Mesothelial cell of epicardium (in vitro differentiated cells): ENCODE results near the gene MEF2A. TPM values are rescaled to one million over a fixed set of nuclear protein-coding genes. Genes with fewer than 3 reads are reported as not detected.

Experiments
- DNase-seq, 2 experiments: peaks; one replicate each; pipeline ENCODE4 v3.0.0; 2021; ENCODE audit warnings: low spot score in 2 of 2; ENCODE audit not compliant: unreplicated experiment in 2 of 2
- H3K27ac Mint-ChIP-seq: 2 replicates; pipeline ENCODE4 v1.8.0; 2021; ENCODE audit warnings: mixed read lengths
- H3K27me3 Mint-ChIP-seq: 2 replicates; pipeline ENCODE4 v1.8.0; 2021; ENCODE audit warnings: low read depth, mixed read lengths
- H3K36me3 Mint-ChIP-seq: 2 replicates; pipeline ENCODE4 v1.8.0; 2021; ENCODE audit warnings: mixed read lengths
- H3K4me1 Mint-ChIP-seq: 2 replicates; pipeline ENCODE4 v1.8.0; 2021; ENCODE audit warnings: mixed read lengths
- H3K4me3 Mint-ChIP-seq: 2 replicates; pipeline ENCODE4 v1.8.0; 2021; ENCODE audit warnings: mild to moderate bottlenecking, moderate library complexity, mixed read lengths
- H3K9me3 Mint-ChIP-seq: 2 replicates; pipeline ENCODE4 v1.8.0; 2021; ENCODE audit warnings: mixed read lengths
- CTCF ChIP-seq: fragments of 200-600 bp; sonication (generic); IDR thresholded peaks from one replicate; pipeline ENCODE4 v1.5.0; 2021; ENCODE audit warnings: antibody characterized with exemption; ENCODE audit not compliant: unreplicated experiment
- total RNA-seq: library from RNA; stranded (reverse); gene quantifications from 3 replicates; pipeline ENCODE4 v1.2.1, GENCODE V29; 2021

Gene MEF2A
- total RNA-seq, 1 donor from 2014 or later = 39.1 TPM

GRCh38 chr15:99586121-99586520 lies 20.3 kb downstream of the MEF2A start:
- no peaks in the 10 kb centered on the region for H3K27me3 Mint-ChIP-seq
- no peak for TF ChIP-seq CTCF
- H3K9me3 Mint-ChIP-seq = peaks cover 32% of the 10 kb centered on the region
- H3K4me3 Mint-ChIP-seq = no peak overlapping the region
- H3K36me3 Mint-ChIP-seq = peaks cover 35% of the 10 kb centered on the region
- H3K4me1 Mint-ChIP-seq = peaks cover 14% of the 10 kb centered on the region
- no peak for DNase-seq
- no peak overlapping the region for H3K27ac Mint-ChIP-seq

GRCh38 chr15:99589801-99590200 lies 24.0 kb downstream of the MEF2A start:
- H3K27ac Mint-ChIP-seq = no peak overlapping the region
- peaks cover 41% of the 10 kb centered on the region for H3K36me3 Mint-ChIP-seq
- no peak for TF ChIP-seq CTCF
- H3K4me3 Mint-ChIP-seq = no peak overlapping the region
- H3K4me1 Mint-ChIP-seq = peaks cover 3% of the 10 kb centered on the region
- H3K27me3 Mint-ChIP-seq = no peaks in the 10 kb centered on the region
- peaks cover 27% of the 10 kb centered on the region for H3K9me3 Mint-ChIP-seq
- DNase-seq = no peak

- Mint-ChIP-seq H3K27ac (no peak overlapping the region), H3K36me3 (peaks cover 39% of the 10 kb centered on the region), H3K4me3 (no peak overlapping the region), H3K9me3 (peaks cover 27% of the 10 kb centered on the region), H3K4me1 (peaks cover 3% of the 10 kb centered on the region), H3K27me3 (no peaks in the 10 kb centered on the region)
- TF ChIP-seq CTCF = no peak
- DNase-seq = no peak
Measured at GRCh38 chr15:99590913-99591646, 25.3 kb downstream of the MEF2A start.

- no peak overlapping the region for H3K4me3 Mint-ChIP-seq
- no peak for TF ChIP-seq CTCF
- peak overlapping the region; percentile 24 for H3K27ac Mint-ChIP-seq
- H3K36me3 Mint-ChIP-seq = peaks cover 34% of the 10 kb centered on the region
- DNase-seq = no peak
- H3K27me3 Mint-ChIP-seq = no peaks in the 10 kb centered on the region
- peaks cover 3% of the 10 kb centered on the region for H3K4me1 Mint-ChIP-seq
- peaks cover 24% of the 10 kb centered on the region for H3K9me3 Mint-ChIP-seq
Measured at GRCh38 chr15:99592145-99592791, 26.5 kb downstream of the MEF2A start.

- no peaks in the 10 kb centered on the region for H3K27me3 Mint-ChIP-seq
- no peak overlapping the region for H3K4me3 Mint-ChIP-seq
- no peak for TF ChIP-seq CTCF
- peaks cover 25% of the 10 kb centered on the region for H3K9me3 Mint-ChIP-seq
- H3K36me3 Mint-ChIP-seq = peaks cover 37% of the 10 kb centered on the region
- no peak overlapping the region for H3K27ac Mint-ChIP-seq
- DNase-seq = no peak
- peaks cover 3% of the 10 kb centered on the region for H3K4me1 Mint-ChIP-seq
Measured at GRCh38 chr15:99593070-99593469, 27.3 kb downstream of the MEF2A start.
